ENCODE results near the gene KCNMA1.

Gene KCNMA1

GRCh38 chr10:77202857-77203256, 434.8 kb downstream of the KCNMA1 start:
- H3K79me2 ChIP-seq (ENCODE audit: control insufficient read depth, insufficient read depth, low read length): no peaks in the 10 kb centered on the region
- H3K27ac ChIP-seq (ENCODE audit: low read depth, low read length): no peak overlapping the region
- H3K18ac ChIP-seq (ENCODE audit: low read length): no peak overlapping the region
- peaks cover 4% of the 10 kb centered on the region for H3K4me1 ChIP-seq (ENCODE audit: control insufficient read depth, low read depth, low read length)
- WGBS (ENCODE audit: extremely low coverage, insufficient coverage, low lambda C conversion rate): no CpG with 5 or more reads among the region's 2 CpGs
- no peak overlapping the region for H4K5ac ChIP-seq (ENCODE audit: low read length)
- no peaks in the 10 kb centered on the region for H3K36me3 ChIP-seq (ENCODE audit: control insufficient read depth, insufficient read depth, low read length)
- H3K9ac ChIP-seq (ENCODE audit: low read length): no peak overlapping the region
- H2AK5ac ChIP-seq (ENCODE audit: low read length): no peak overlapping the region
- no peak for DNase-seq
- no peak overlapping the region for H3K4me2 ChIP-seq (ENCODE audit: low read length)
- no peak overlapping the region for H3K23ac ChIP-seq (ENCODE audit: low read length)
- H3K56ac ChIP-seq (ENCODE audit: low read length): no peak overlapping the region
- no peaks in the 10 kb centered on the region for H3K27me3 ChIP-seq (ENCODE audit: insufficient read depth, low read length, poor library complexity)
- no peak overlapping the region for H3K4me3 ChIP-seq (ENCODE audit: low read length)
- no peak overlapping the region for H2BK15ac ChIP-seq (replicated peaks; ENCODE audit: low read depth)
- H2BK120ac ChIP-seq (ENCODE audit: low read depth, low read length): no peak overlapping the region
- no peak overlapping the region for H3K4ac ChIP-seq (ENCODE audit: low read depth, low read length)
- no peaks in the 10 kb centered on the region for H3K79me1 ChIP-seq (ENCODE audit: low read length)
- H4K8ac ChIP-seq (ENCODE audit: low read depth, low read length): no peak overlapping the region
- no peak overlapping the region for H2BK5ac ChIP-seq (ENCODE audit: low read length)

GRCh38 chr10:77201135-77202106, 436.2 kb downstream of the KCNMA1 start:
- H3K27me3 ChIP-seq (ENCODE audit: insufficient read depth, low read length, poor library complexity): no peaks in the 10 kb centered on the region
- H3K79me1 ChIP-seq (ENCODE audit: low read length): no peaks in the 10 kb centered on the region
- no peak overlapping the region for H3K23ac ChIP-seq (ENCODE audit: low read length)
- H3K18ac ChIP-seq (ENCODE audit: low read length): no peak overlapping the region
- no peak overlapping the region for H3K4ac ChIP-seq (ENCODE audit: low read depth, low read length)
- no peak overlapping the region for H2AK5ac ChIP-seq (ENCODE audit: low read length)
- DNase-seq: peak; percentile 48
- H2BK120ac ChIP-seq (ENCODE audit: low read depth, low read length): no peak overlapping the region
- H3K36me3 ChIP-seq (ENCODE audit: control insufficient read depth, insufficient read depth, low read length): no peaks in the 10 kb centered on the region
- no peak overlapping the region for H4K8ac ChIP-seq (ENCODE audit: low read depth, low read length)
- H3K9ac ChIP-seq (ENCODE audit: low read length): no peak overlapping the region
- no peak overlapping the region for H3K27ac ChIP-seq (ENCODE audit: low read depth, low read length)
- H3K4me2 ChIP-seq (ENCODE audit: low read length): no peak overlapping the region
- WGBS (ENCODE audit: extremely low coverage, insufficient coverage, low lambda C conversion rate): no CpG with 5 or more reads among the region's 7 CpGs
- peaks cover 4% of the 10 kb centered on the region for H3K4me1 ChIP-seq (ENCODE audit: control insufficient read depth, low read depth, low read length)
- no peak overlapping the region for H2BK15ac ChIP-seq (replicated peaks; ENCODE audit: low read depth)
- H3K56ac ChIP-seq (ENCODE audit: low read length): no peak overlapping the region
- no peaks in the 10 kb centered on the region for H3K79me2 ChIP-seq (ENCODE audit: control insufficient read depth, insufficient read depth, low read length)
- H4K5ac ChIP-seq (ENCODE audit: low read length): no peak overlapping the region
- no peak overlapping the region for H3K4me3 ChIP-seq (ENCODE audit: low read length)
- no peak overlapping the region for H2BK5ac ChIP-seq (ENCODE audit: low read length)

GRCh38 chr10:77197544-77197943, 440.1 kb downstream of the KCNMA1 start:
- Histone ChIP-seq H3K23ac (ENCODE audit: low read length) (no peak overlapping the region), H3K4me2 (ENCODE audit: low read length) (no peak overlapping the region), H3K56ac (ENCODE audit: low read length) (no peak overlapping the region), H4K5ac (ENCODE audit: low read length) (no peak overlapping the region), H2AK5ac (ENCODE audit: low read length) (no peak overlapping the region), H2BK5ac (ENCODE audit: low read length) (no peak overlapping the region), H3K9ac (ENCODE audit: low read length) (no peak overlapping the region), H3K79me1 (ENCODE audit: low read length) (no peaks in the 10 kb centered on the region), H3K18ac (ENCODE audit: low read length) (no peak overlapping the region), H2BK120ac (ENCODE audit: low read depth, low read length) (no peak overlapping the region), H3K36me3 (ENCODE audit: control insufficient read depth, insufficient read depth, low read length) (no peaks in the 10 kb centered on the region), H3K4ac (ENCODE audit: low read depth, low read length) (no peak overlapping the region), H3K27ac (ENCODE audit: low read depth, low read length) (no peak overlapping the region), H4K8ac (ENCODE audit: low read depth, low read length) (no peak overlapping the region), H3K79me2 (ENCODE audit: control insufficient read depth, insufficient read depth, low read length) (no peaks in the 10 kb centered on the region), H3K27me3 (ENCODE audit: insufficient read depth, low read length, poor library complexity) (no peaks in the 10 kb centered on the region), H3K4me1 (ENCODE audit: control insufficient read depth, low read depth, low read length) (peaks cover 2% of the 10 kb centered on the region), H3K4me3 (ENCODE audit: low read length) (no peak overlapping the region), H2BK15ac (replicated peaks; ENCODE audit: low read depth) (no peak overlapping the region)
- DNase-seq: peak; percentile 14
- no CpG with 5 or more reads among the region's 12 CpGs for WGBS (ENCODE audit: extremely low coverage, insufficient coverage, low lambda C conversion rate)

DNA sequence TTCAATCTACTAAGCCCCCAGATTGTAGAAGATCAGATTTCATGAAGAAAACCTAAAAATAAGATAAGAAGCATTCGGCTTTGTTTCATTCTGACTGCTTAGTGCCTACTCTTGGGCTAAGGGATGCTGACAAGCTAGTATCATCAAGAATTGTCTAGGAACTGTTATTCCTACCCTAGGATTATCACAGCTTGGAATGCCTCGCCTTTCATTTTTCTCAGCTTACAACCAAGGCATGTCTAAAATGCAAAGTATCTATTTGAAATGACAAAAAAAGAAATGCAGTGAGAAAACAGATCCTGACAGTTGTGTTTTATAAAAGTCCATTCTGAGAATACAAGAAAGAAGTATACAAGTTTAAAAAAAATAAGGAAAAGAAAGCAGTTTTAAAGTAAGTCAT, 441.0 kb downstream of the KCNMA1 start:
- Histone ChIP-seq H4K8ac (ENCODE audit: low read depth, low read length) (no peak overlapping the region), H3K4me3 (ENCODE audit: low read length) (no peak overlapping the region), H3K23ac (ENCODE audit: low read length) (no peak overlapping the region), H2BK5ac (ENCODE audit: low read length) (no peak overlapping the region), H2AK5ac (ENCODE audit: low read length) (no peak overlapping the region), H3K18ac (ENCODE audit: low read length) (no peak overlapping the region), H3K56ac (ENCODE audit: low read length) (no peak overlapping the region), H3K27me3 (ENCODE audit: insufficient read depth, low read length, poor library complexity) (no peaks in the 10 kb centered on the region), H3K36me3 (ENCODE audit: control insufficient read depth, insufficient read depth, low read length) (no peaks in the 10 kb centered on the region), H3K4me1 (ENCODE audit: control insufficient read depth, low read depth, low read length) (no peaks in the 10 kb centered on the region), H3K4ac (ENCODE audit: low read depth, low read length) (no peak overlapping the region), H3K79me1 (ENCODE audit: low read length) (no peaks in the 10 kb centered on the region), H2BK120ac (ENCODE audit: low read depth, low read length) (no peak overlapping the region), H3K79me2 (ENCODE audit: control insufficient read depth, insufficient read depth, low read length) (no peaks in the 10 kb centered on the region), H4K5ac (ENCODE audit: low read length) (no peak overlapping the region), H3K27ac (ENCODE audit: low read depth, low read length) (no peak overlapping the region), H3K9ac (ENCODE audit: low read length) (no peak overlapping the region), H2BK15ac (replicated peaks; ENCODE audit: low read depth) (no peak overlapping the region), H3K4me2 (ENCODE audit: low read length) (no peak overlapping the region)
- no CpG with 5 or more reads among the region's 2 CpGs for WGBS (ENCODE audit: extremely low coverage, insufficient coverage, low lambda C conversion rate)
- DNase-seq: no peak

- H2AK5ac ChIP-seq (ENCODE audit: low read length): no peak overlapping the region
- no peaks in the 10 kb centered on the region for H3K27me3 ChIP-seq (ENCODE audit: insufficient read depth, low read length, poor library complexity)
- H2BK15ac ChIP-seq (replicated peaks; ENCODE audit: low read depth): no peak overlapping the region
- no CpG with 5 or more reads among the region's 2 CpGs for WGBS (ENCODE audit: extremely low coverage, insufficient coverage, low lambda C conversion rate)
- H3K9ac ChIP-seq (ENCODE audit: low read length): no peak overlapping the region
- H3K56ac ChIP-seq (ENCODE audit: low read length): no peak overlapping the region
- H3K4me1 ChIP-seq (ENCODE audit: control insufficient read depth, low read depth, low read length): no peaks in the 10 kb centered on the region
- H3K4ac ChIP-seq (ENCODE audit: low read depth, low read length): no peak overlapping the region
- H3K4me3 ChIP-seq (ENCODE audit: low read length): no peak overlapping the region
- DNase-seq: peak; percentile 85
- no peaks in the 10 kb centered on the region for H3K79me2 ChIP-seq (ENCODE audit: control insufficient read depth, insufficient read depth, low read length)
- H3K36me3 ChIP-seq (ENCODE audit: control insufficient read depth, insufficient read depth, low read length): no peaks in the 10 kb centered on the region
- no peak overlapping the region for H3K23ac ChIP-seq (ENCODE audit: low read length)
- H2BK5ac ChIP-seq (ENCODE audit: low read length): no peak overlapping the region
- no peak overlapping the region for H3K18ac ChIP-seq (ENCODE audit: low read length)
- no peak overlapping the region for H2BK120ac ChIP-seq (ENCODE audit: low read depth, low read length)
- H3K79me1 ChIP-seq (ENCODE audit: low read length): no peaks in the 10 kb centered on the region
- H4K5ac ChIP-seq (ENCODE audit: low read length): no peak overlapping the region
- H3K27ac ChIP-seq (ENCODE audit: low read depth, low read length): no peak overlapping the region
- no peak overlapping the region for H4K8ac ChIP-seq (ENCODE audit: low read depth, low read length)
- H3K4me2 ChIP-seq (ENCODE audit: low read length): no peak overlapping the region
Observed at GRCh38 chr10:77195101-77195500, 442.5 kb downstream of the KCNMA1 start.

Data from mesendoderm (in vitro differentiated cells).